ENCODE results near the gene PVALEF.

GRCh38 chr17:81140695-81141094 lies 24.6 kb upstream of the PVALEF start:
- TF ChIP-seq CTCF (IDR thresholded peaks at IDR 0.05) (no peak), POLR2A (IDR thresholded peaks at IDR 0.05) (no peak)
